NT2/D1 (cell line): ENCODE data around the gene HRH1.

ENCODE experiments used
- DNase-seq: peaks from one replicate; pipeline ENCODE4 v3.0.0-alpha.2; 2011; ENCODE audit warnings: low read depth, low spot score
- H3K27me3 ChIP-seq: 2 replicates; pipeline ENCODE4 v1.6.0; 2011; ENCODE audit warnings: mild to moderate bottlenecking; ENCODE audit not compliant: insufficient read length, insufficient read depth
- H3K36me3 ChIP-seq: 2 replicates; pipeline ENCODE4 v1.6.1; 2011; ENCODE audit warnings: mild to moderate bottlenecking, low read length, mixed read lengths; ENCODE audit not compliant: insufficient read depth, insufficient read length
- H3K4me1 ChIP-seq: 2 replicates; pipeline ENCODE4 v1.5.1; 2011; ENCODE audit not compliant: insufficient read depth, insufficient read length
- H3K4me3 ChIP-seq: 2 replicates; pipeline ENCODE4 v1.5.1; 2011; ENCODE audit warnings: low read depth; ENCODE audit not compliant: insufficient read length
- H3K9ac ChIP-seq: 2 replicates; pipeline ENCODE4 v1.6.0; 2011; ENCODE audit warnings: low read depth; ENCODE audit not compliant: insufficient read length
- H3K9me3 ChIP-seq: 2 replicates; pipeline ENCODE4 v1.5.1; 2011; ENCODE audit warnings: mild to moderate bottlenecking, low read length; ENCODE audit not compliant: insufficient read depth
- SUZ12 ChIP-seq: IDR thresholded peaks from 2 replicates; pipeline ENCODE4 v1.6.1; 2011; ENCODE audit not compliant: insufficient read length, insufficient read depth; ENCODE audit errors: extremely low read depth
- YY1 ChIP-seq: IDR thresholded peaks from 2 replicates; pipeline ENCODE4 v1.6.1; 2011; ENCODE audit not compliant: insufficient read length, insufficient read depth
- ZNF274 ChIP-seq: IDR thresholded peaks from 2 replicates; pipeline ENCODE4 v1.6.1; 2011; ENCODE audit warnings: mild to moderate bottlenecking, low read depth, low read length

HRH1 gene

GRCh38 chr3:11239796-11240195 lies 85.5 kb downstream of the HRH1 start:
- H3K4me1 ChIP-seq = no peaks in the 10 kb centered on the region
- DNase-seq = no peak
- no peak overlapping the region for H3K4me3 ChIP-seq
- no peaks in the 10 kb centered on the region for H3K27me3 ChIP-seq
- H3K9me3 ChIP-seq = no peaks in the 10 kb centered on the region; the same call in 1 of the 2 replicates
- H3K36me3 ChIP-seq = no peaks in the 10 kb centered on the region
- TF ChIP-seq ZNF274 (no peak), YY1 (no peak), SUZ12 (no peak)
- no peak overlapping the region for H3K9ac ChIP-seq

- Histone ChIP-seq H3K4me3 (no peak overlapping the region), H3K9ac (no peak overlapping the region), H3K27me3 (no peaks in the 10 kb centered on the region), H3K36me3 (no peaks in the 10 kb centered on the region), H3K9me3 (no peaks in the 10 kb centered on the region; the same call in 1 of the 2 replicates), H3K4me1 (no peaks in the 10 kb centered on the region)
- TF ChIP-seq SUZ12 (no peak), YY1 (no peak), ZNF274 (no peak)
- no peak for DNase-seq
Observed at GRCh38 chr3:11240496-11240895, 86.2 kb downstream of the HRH1 start.

- H3K9me3 ChIP-seq = no peaks in the 10 kb centered on the region; the same call in 1 of the 2 replicates
- H3K4me3 ChIP-seq = no peak overlapping the region
Observed at GRCh38 chr3:11244121-11244677, 89.9 kb downstream of the HRH1 start.

GRCh38 chr3:11245276-11245675 lies 91.0 kb downstream of the HRH1 start:
- H3K9me3 ChIP-seq = no peaks in the 10 kb centered on the region
- H3K9ac ChIP-seq = no peak overlapping the region
- no peak for DNase-seq
- no peaks in the 10 kb centered on the region for H3K36me3 ChIP-seq
- TF ChIP-seq SUZ12 (no peak), YY1 (no peak), ZNF274 (no peak)
- no peaks in the 10 kb centered on the region for H3K27me3 ChIP-seq
- H3K4me1 ChIP-seq = no peaks in the 10 kb centered on the region
- no peak overlapping the region for H3K4me3 ChIP-seq

More at GRCh38 chr3:11244121-11244677, 89.9 kb downstream of the HRH1 start:
- DNase-seq = no peak
- no peak overlapping the region for H3K9ac ChIP-seq
- no peaks in the 10 kb centered on the region for H3K4me1 ChIP-seq
- no peaks in the 10 kb centered on the region for H3K36me3 ChIP-seq
- H3K27me3 ChIP-seq = no peaks in the 10 kb centered on the region
- no peak for TF ChIP-seq SUZ12

GRCh38 chr3:11245827-11246662 lies 91.8 kb downstream of the HRH1 start:
- no peak for DNase-seq
- Histone ChIP-seq H3K36me3 (no peaks in the 10 kb centered on the region), H3K4me3 (no peak overlapping the region), H3K4me1 (no peaks in the 10 kb centered on the region), H3K9me3 (no peaks in the 10 kb centered on the region), H3K9ac (no peak overlapping the region), H3K27me3 (no peaks in the 10 kb centered on the region)
- no peak for TF ChIP-seq SUZ12
- TF ChIP-seq ZNF274 = no peak
- TF ChIP-seq YY1 = no peak

- no peak overlapping the region for H3K4me3 ChIP-seq
- DNase-seq = no peak
- H3K36me3 ChIP-seq = no peaks in the 10 kb centered on the region
- no peaks in the 10 kb centered on the region for H3K9me3 ChIP-seq
- TF ChIP-seq ZNF274 (no peak), SUZ12 (no peak), YY1 (no peak)
- no peaks in the 10 kb centered on the region for H3K27me3 ChIP-seq
- H3K4me1 ChIP-seq = no peaks in the 10 kb centered on the region
- no peak overlapping the region for H3K9ac ChIP-seq
Observed at GRCh38 chr3:11246663-11246970, 92.3 kb downstream of the HRH1 start.

- no peaks in the 10 kb centered on the region for H3K9me3 ChIP-seq
- no peaks in the 10 kb centered on the region for H3K27me3 ChIP-seq
- no peaks in the 10 kb centered on the region for H3K36me3 ChIP-seq
- no peak for DNase-seq
- H3K9ac ChIP-seq = no peak overlapping the region
- no peaks in the 10 kb centered on the region for H3K4me1 ChIP-seq
- TF ChIP-seq YY1 = no peak
- TF ChIP-seq SUZ12 = no peak
- TF ChIP-seq ZNF274 = no peak
- no peak overlapping the region for H3K4me3 ChIP-seq
Observed at GRCh38 chr3:11247362-11247761, 93.1 kb downstream of the HRH1 start.
